BE2C (cell line): ENCODE data around the gene AKAP6.

Experiments
- DNase-seq: peaks from one replicate; pipeline ENCODE4 v3.0.0-alpha.2; 2020
- H3K27me3 ChIP-seq: fragments of 250-450 bp; sonication (Bioruptor Pico); 2 replicates; pipeline ENCODE4 v1.5.1; 2020; ENCODE audit warnings: mild to moderate bottlenecking
- H3K36me3 ChIP-seq: fragments of 250-450 bp; sonication (Bioruptor Pico); 2 replicates; pipeline ENCODE4 v1.5.1; 2020; ENCODE audit warnings: mild to moderate bottlenecking
- H3K4me1 ChIP-seq: fragments of 250-450 bp; sonication (Bioruptor Pico); 2 replicates; pipeline ENCODE4 v1.5.1; 2020
- H3K4me3 ChIP-seq: 2 replicates; pipeline ENCODE4 v1.5.1; 2011; ENCODE audit warnings: low read depth, low read length
- H3K9me3 ChIP-seq: fragments of 250-450 bp; sonication (Bioruptor Pico); 2 replicates; pipeline ENCODE4 v1.5.1; 2020
- CTCF ChIP-seq: IDR thresholded peaks from 2 replicates; pipeline ENCODE4 v1.5.1; 2012; ENCODE audit warnings: mild to moderate bottlenecking, low read depth, low read length

Gene AKAP6

GRCh38 chr14:32337759-32338158, 8.7 kb downstream of the AKAP6 start:
- no peaks in the 10 kb centered on the region for H3K27me3 ChIP-seq
- no peaks in the 10 kb centered on the region for H3K9me3 ChIP-seq
- TF ChIP-seq CTCF = no peak
- no peaks in the 10 kb centered on the region for H3K36me3 ChIP-seq
- DNase-seq = no peak
- H3K4me1 ChIP-seq = peaks cover 5% of the 10 kb centered on the region; the same call in 1 of the 2 replicates
- H3K4me3 ChIP-seq = no peak overlapping the region

GRCh38 chr14:32339188-32339587, 10.1 kb downstream of the AKAP6 start:
- H3K4me1 ChIP-seq = peaks cover 5% of the 10 kb centered on the region; the same call in 1 of the 2 replicates
- no peak for DNase-seq
- H3K4me3 ChIP-seq = no peak overlapping the region
- H3K9me3 ChIP-seq = no peaks in the 10 kb centered on the region
- no peaks in the 10 kb centered on the region for H3K36me3 ChIP-seq
- no peak for TF ChIP-seq CTCF
- no peaks in the 10 kb centered on the region for H3K27me3 ChIP-seq

GRCh38 chr14:32341947-32342846, 13.1 kb downstream of the AKAP6 start:
- Histone ChIP-seq H3K4me3 (no peak overlapping the region), H3K36me3 (no peaks in the 10 kb centered on the region), H3K27me3 (no peaks in the 10 kb centered on the region), H3K9me3 (no peaks in the 10 kb centered on the region), H3K4me1 (peaks cover 5% of the 10 kb centered on the region; the same call in 1 of the 2 replicates)
- TF ChIP-seq CTCF = no peak
- DNase-seq = no peak

- Histone ChIP-seq H3K36me3 (no peaks in the 10 kb centered on the region), H3K4me3 (no peak overlapping the region), H3K4me1 (peaks cover 5% of the 10 kb centered on the region; the same call in 1 of the 2 replicates)
Observed at GRCh38 chr14:32342847-32343194, 13.7 kb downstream of the AKAP6 start.

GRCh38 chr14:32343926-32344430, 14.9 kb downstream of the AKAP6 start:
- no peaks in the 10 kb centered on the region for H3K36me3 ChIP-seq
- no peak for DNase-seq
- no peak overlapping the region for H3K4me3 ChIP-seq
- no peaks in the 10 kb centered on the region for H3K9me3 ChIP-seq
- TF ChIP-seq CTCF = no peak
- no peaks in the 10 kb centered on the region for H3K27me3 ChIP-seq
- H3K4me1 ChIP-seq = peaks cover 5% of the 10 kb centered on the region; the same call in 1 of the 2 replicates

More at GRCh38 chr14:32342847-32343194, 13.7 kb downstream of the AKAP6 start:
- no peak for DNase-seq
- H3K27me3 ChIP-seq = no peaks in the 10 kb centered on the region
- TF ChIP-seq CTCF = no peak
- H3K9me3 ChIP-seq = no peaks in the 10 kb centered on the region

GRCh38 chr14:32345311-32345791, 16.3 kb downstream of the AKAP6 start:
- TF ChIP-seq CTCF = no peak
- H3K9me3 ChIP-seq = no peaks in the 10 kb centered on the region
- no peak for DNase-seq
- H3K4me1 ChIP-seq = peaks cover 5% of the 10 kb centered on the region; the same call in 1 of the 2 replicates
- H3K36me3 ChIP-seq = no peaks in the 10 kb centered on the region
- H3K27me3 ChIP-seq = no peaks in the 10 kb centered on the region
- H3K4me3 ChIP-seq = no peak overlapping the region
